Naive B cell (primary cell): ENCODE results near the gene STYXL2. TPM values are rescaled to one million over a fixed set of nuclear protein-coding genes. Genes with fewer than 3 reads are reported as not detected.

ENCODE experiments used
- ATAC-seq, 2 donors: fragments of 150-1000 bp; cut with Tn5 transposase; 2 replicates each; pipeline ENCODE4 v1.10.0; 2021; ENCODE audit warnings: low read depth in 2 of 2, mild to moderate bottlenecking in 2 of 2, moderate library complexity in 2 of 2
- DNase-seq: peaks from one replicate; pipeline ENCODE4 v3.0.0; 2022
- H3K27ac Mint-ChIP-seq, 6 donors: one replicate each; pipeline ENCODE4 v1.8.0; 2020 to 2022; ENCODE audit warnings: mild to moderate bottlenecking in 6 of 6, mixed read lengths in 6 of 6, moderate library complexity in 5 of 6, inconsistent platforms in 2 of 6
- H3K27me3 Mint-ChIP-seq, 3 donors: one replicate each; pipeline ENCODE4 v1.8.0; 2021 to 2022; ENCODE audit warnings: mixed read lengths in 3 of 3, mild to moderate bottlenecking in 1 of 3
- H3K36me3 Mint-ChIP-seq, 2 donors: one replicate each; pipeline ENCODE4 v1.8.0; 2020 to 2022; ENCODE audit warnings: mixed read lengths in 2 of 2, inconsistent platforms in 1 of 2, mild to moderate bottlenecking in 1 of 2
- H3K4me1 Mint-ChIP-seq, 3 donors: one replicate each; pipeline ENCODE4 v1.8.0; 2020 to 2022; ENCODE audit warnings: mixed read lengths in 3 of 3, inconsistent platforms in 1 of 3, mild to moderate bottlenecking in 1 of 3, moderate library complexity in 1 of 3
- H3K4me3 Mint-ChIP-seq, 8 donors: one replicate each; pipeline ENCODE4 v1.8.0; 2020 to 2022; ENCODE audit warnings: mild to moderate bottlenecking in 8 of 8, mixed read lengths in 8 of 8, moderate library complexity in 8 of 8, inconsistent platforms in 2 of 8
- H3K9me3 Mint-ChIP-seq, 7 donors: one replicate each; pipeline ENCODE4 v1.8.0; 2020 to 2022; ENCODE audit warnings: mixed read lengths in 7 of 7, mild to moderate bottlenecking in 5 of 7, inconsistent platforms in 2 of 7, moderate library complexity in 1 of 7
- polyA plus RNA-seq, 6 donors: library from polyadenylated mRNA; unstranded; fragments of 300-500 nt; fragmentation: Illumina TruSeq; gene quantifications; one replicate each; pipeline ENCODE4 v1.2.3, GENCODE V29; 2021; ENCODE audit warnings: low read depth in 6 of 6

Gene STYXL2
- polyA plus RNA-seq, 6 donors from 2014 or later, result not detected

DNA sequence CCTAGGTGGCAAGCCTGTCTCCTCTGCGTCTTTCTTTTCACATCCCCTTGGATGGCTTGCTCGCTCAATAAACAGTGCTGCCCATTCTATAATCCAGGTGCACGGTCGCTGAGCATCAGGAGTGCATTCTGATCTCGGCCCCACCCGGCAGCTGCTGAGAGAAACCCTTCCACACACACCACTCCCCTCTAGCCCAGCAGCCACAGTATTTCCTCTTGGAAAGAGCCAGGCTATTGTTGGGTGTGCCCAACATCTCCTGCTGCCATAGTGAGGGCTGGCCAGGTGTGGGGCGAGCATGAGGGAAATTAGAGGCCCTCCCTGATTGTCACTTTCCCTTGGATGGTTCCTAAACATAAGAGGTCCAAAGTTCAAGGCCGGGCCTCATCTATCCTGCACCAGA is 28.4 kb upstream of the STYXL2 start:
- H3K27me3 Mint-ChIP-seq, result peaks cover 3 to 18% (median 9%) of the 10 kb centered on the region in 3 donors
- no peaks in the 10 kb centered on the region for H3K4me1 Mint-ChIP-seq
- H3K9me3 Mint-ChIP-seq, result no peaks in the 10 kb centered on the region
- no peak overlapping the region for H3K4me3 Mint-ChIP-seq
- no peak for ATAC-seq
- no peak for DNase-seq
- H3K27ac Mint-ChIP-seq, result no peak overlapping the region
- no peaks in the 10 kb centered on the region for H3K36me3 Mint-ChIP-seq

DNA sequence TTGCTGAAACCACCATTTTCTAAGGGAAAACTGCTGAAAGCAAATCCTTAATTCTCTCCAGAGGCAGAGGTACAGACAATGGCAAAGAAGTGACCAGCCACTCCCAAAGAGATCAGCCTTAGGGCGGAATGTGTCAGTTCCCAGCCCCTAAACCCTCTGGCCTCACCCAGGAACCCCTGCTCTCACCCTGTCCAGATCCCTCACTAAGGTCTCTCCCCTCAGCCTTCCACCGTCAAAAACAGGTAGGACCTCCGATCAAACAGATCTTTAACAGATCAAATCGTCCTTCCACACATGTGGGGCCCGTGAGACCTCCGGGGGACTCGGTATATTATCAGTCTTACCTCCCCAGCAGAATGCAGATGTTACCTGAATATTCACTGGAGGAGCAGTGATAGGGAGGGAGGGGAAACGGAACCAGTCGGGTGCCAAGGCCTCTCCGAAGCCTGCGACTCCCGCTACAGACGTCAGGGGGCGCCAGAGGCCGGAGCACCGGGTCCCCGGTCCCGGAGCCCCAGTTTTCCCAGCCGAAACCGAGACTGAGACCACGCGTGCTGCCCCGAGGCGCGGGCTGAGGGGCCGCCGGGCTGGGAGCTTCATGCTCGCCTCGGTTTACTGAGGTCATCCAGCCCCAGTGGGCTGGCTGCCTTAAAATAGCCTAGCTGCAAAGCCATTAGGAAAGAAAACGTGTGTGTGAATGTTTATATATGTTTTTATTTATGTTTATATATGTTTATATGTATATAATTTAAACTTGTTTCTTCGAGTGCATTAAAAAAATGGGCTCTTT is 27.3 kb upstream of the STYXL2 start:
- H3K36me3 Mint-ChIP-seq, result no peaks in the 10 kb centered on the region
- no peak overlapping the region for H3K27ac Mint-ChIP-seq
- peak; percentile 76 for DNase-seq
- ATAC-seq, result peak; percentile 86 to 93
- H3K9me3 Mint-ChIP-seq, result no peaks in the 10 kb centered on the region
- H3K27me3 Mint-ChIP-seq, result peaks cover 3 to 10% (median 9%) of the 10 kb centered on the region in 3 donors
- H3K4me1 Mint-ChIP-seq, result peaks cover 0 to 9% (median 4%) of the 10 kb centered on the region in 3 donors
- peak overlapping the region in 3 of 8 donors; percentile 7 to 46 (median 27) for H3K4me3 Mint-ChIP-seq

DNA sequence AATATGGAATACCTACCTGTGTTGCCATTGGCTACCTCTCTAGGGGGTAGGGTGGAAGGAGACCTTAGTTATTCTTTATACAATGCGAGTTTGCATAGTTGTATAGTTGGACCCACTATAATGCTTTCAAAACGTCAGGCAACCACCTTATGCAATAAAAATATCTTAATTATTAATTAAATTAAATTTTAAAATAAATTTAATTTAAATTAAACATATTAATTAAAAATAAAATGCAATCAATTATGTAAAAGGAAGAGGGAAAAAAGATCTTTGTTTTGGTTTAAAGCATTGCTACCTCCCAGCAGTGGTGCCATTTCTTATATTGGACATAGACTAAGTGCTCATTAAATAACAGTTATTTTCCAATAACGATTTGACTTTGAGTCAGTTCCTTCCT is 26.0 kb upstream of the STYXL2 start:
- H3K27me3 Mint-ChIP-seq, result peaks cover 3 to 10% (median 9%) of the 10 kb centered on the region in 3 donors
- no peaks in the 10 kb centered on the region for H3K9me3 Mint-ChIP-seq
- ATAC-seq, result no peak
- peaks cover 0 to 10% (median 4%) of the 10 kb centered on the region in 3 donors for H3K4me1 Mint-ChIP-seq
- no peak overlapping the region for H3K4me3 Mint-ChIP-seq
- DNase-seq, result no peak
- no peak overlapping the region for H3K27ac Mint-ChIP-seq
- no peaks in the 10 kb centered on the region for H3K36me3 Mint-ChIP-seq

DNA sequence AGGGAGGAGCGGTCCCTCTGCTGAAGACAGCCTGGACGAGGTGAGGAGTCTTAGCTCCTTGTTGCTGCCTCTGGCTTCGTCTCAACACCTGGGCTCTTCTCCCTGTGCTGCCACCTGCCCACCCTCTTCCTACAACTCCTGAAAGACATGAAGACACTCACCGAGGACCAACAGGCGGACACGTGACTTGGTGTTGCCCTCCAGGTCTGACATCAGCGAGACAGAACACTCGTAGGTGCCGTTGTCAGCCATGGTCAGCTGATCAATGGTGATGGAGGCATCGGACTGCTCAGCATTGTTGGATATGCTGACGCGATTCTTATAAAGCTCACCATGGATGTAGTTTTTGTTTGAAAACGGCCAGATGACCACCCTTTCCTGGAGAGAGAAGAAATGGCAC is 25.1 kb upstream of the STYXL2 start:
- no peak overlapping the region for H3K4me3 Mint-ChIP-seq
- DNase-seq, result no peak

DNA sequence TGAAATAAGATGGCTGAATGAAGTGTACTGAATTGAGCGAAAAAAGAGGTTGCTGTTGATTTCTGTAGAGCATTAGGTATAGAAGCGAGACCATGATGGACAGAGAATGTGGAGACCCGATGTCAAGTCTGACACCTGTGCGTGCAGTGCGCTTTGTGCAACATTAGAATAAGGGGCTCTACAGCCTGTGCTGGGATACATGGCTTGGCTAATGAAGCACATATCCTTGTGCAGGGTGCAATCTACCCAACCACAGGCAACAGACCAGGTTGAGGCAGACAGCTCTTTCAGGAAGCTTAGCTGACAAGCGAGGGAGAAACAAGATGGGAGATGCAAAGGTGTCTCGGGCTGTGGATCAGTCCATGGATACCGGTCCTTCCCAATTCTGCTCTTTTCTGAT is 22.6 kb upstream of the STYXL2 start:
- ATAC-seq (peak; percentile 30 to 51), DNase-seq (no peak)
- Mint-ChIP-seq H3K27ac (peak overlapping the region in 1 of 6 donors; percentile 49), H3K4me1 (peaks cover 0 to 14% (median 12%) of the 10 kb centered on the region in 3 donors), H3K27me3 (peaks cover 0 to 20% (median 16%) of the 10 kb centered on the region in 3 donors), H3K9me3 (no peaks in the 10 kb centered on the region), H3K4me3 (no peak overlapping the region), H3K36me3 (no peaks in the 10 kb centered on the region)

More for the DNA sequence above, 25.1 kb upstream of the STYXL2 start:
- ATAC-seq, result no peak
- peaks cover 0 to 10% (median 4%) of the 10 kb centered on the region in 3 donors for H3K4me1 Mint-ChIP-seq
- H3K9me3 Mint-ChIP-seq, result no peaks in the 10 kb centered on the region
- H3K27me3 Mint-ChIP-seq, result peaks cover 3 to 10% (median 9%) of the 10 kb centered on the region in 3 donors
- H3K27ac Mint-ChIP-seq, result peak overlapping the region in 1 of 6 donors; percentile 54
- H3K36me3 Mint-ChIP-seq, result no peaks in the 10 kb centered on the region

DNA sequence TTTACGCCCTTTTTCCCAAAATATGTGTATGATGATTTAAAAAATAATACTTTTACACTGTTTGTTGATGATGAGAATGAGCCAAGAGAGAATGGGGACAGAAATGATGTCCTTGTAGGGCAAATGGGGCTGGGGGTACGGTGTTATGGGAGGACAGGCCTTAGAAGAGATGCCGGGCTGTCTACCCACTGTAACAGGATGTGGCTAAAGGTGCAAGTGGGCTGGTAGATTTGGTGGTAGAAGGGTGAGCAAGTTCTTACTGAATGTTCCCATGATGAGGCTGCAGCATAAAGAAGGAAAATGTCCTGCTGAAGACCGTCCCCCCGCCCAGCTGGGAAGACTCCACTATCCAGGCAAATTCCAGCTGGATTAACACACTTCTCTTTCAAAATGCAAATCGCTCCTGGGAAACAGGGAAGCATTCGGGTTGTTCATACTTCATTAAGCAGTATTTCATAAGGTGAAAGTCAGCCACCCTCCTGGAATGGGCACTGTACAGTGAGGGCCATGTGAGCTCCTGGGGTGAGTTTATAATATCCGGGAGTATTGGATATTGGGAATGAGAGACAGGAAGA is 17.7 kb upstream of the STYXL2 start:
- Mint-ChIP-seq H3K27me3 (peaks cover 13 to 32% (median 22%) of the 10 kb centered on the region in 3 donors), H3K4me3 (no peak overlapping the region), H3K36me3 (peaks cover 6 to 13% of the 10 kb centered on the region in 2 donors), H3K9me3 (no peaks in the 10 kb centered on the region), H3K4me1 (peaks cover 0 to 9% (median 8%) of the 10 kb centered on the region in 3 donors), H3K27ac (peak overlapping the region in 1 of 6 donors; percentile 79)
- ATAC-seq (no peak), DNase-seq (no peak)

DNA sequence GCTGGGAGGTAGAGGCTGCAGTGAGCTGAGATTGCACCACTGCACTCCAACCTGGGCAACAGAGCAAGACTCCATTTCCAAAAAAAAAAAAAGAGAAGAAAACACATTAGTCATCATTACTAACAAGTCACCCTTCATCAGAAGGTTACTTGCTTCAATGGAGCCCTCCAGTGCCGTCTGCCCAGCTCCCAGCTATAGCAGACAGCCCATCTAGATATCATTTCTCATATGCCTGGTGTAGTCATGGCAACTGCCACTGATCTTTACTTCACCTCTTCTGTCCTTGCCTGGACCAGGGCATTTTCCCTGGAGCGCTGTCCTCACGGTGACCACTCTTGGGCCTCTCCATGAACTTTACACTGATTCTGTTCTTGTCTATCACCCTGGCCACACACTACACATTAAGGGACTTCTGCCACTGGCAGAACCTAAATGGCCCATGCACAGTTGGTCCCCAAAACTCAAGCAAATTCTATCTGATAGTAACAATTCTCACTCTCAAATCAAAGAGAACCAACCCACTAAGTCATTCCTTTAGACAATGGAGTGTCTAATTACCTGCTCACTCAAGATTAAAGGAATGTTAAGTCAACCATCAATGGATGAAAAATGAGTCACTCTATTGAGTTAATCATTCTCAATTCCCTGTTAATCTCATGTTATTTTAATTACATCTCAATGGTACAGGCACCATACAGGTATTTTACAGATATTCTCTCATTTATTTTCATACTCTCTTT is 16.6 kb upstream of the STYXL2 start:
- Mint-ChIP-seq H3K27ac (no peak overlapping the region), H3K4me1 (peaks cover 1 to 8% (median 4%) of the 10 kb centered on the region in 3 donors), H3K27me3 (peaks cover 16 to 33% (median 22%) of the 10 kb centered on the region in 3 donors), H3K9me3 (no peaks in the 10 kb centered on the region), H3K4me3 (no peak overlapping the region), H3K36me3 (peaks cover 6 to 14% of the 10 kb centered on the region in 2 donors)
- no peak for ATAC-seq
- no peak for DNase-seq

DNA sequence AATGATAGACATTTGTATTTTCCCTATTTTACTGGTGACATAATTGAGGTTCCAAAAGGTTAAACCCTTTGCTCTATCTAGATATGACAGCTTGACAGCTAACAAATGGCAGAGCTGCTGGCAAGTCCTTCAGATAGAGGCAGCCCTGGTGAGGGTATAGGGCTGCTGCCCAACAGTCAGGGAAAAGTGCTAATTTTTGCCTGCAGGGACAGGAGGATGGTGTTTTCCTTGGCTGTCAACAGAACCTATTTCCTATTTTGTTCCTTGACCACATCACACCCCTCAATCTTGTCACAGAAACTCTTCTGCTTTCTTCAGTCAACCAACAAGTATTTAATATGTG is 16.0 kb upstream of the STYXL2 start:
- H3K27me3 Mint-ChIP-seq, result peaks cover 17 to 33% (median 22%) of the 10 kb centered on the region in 3 donors
- peaks cover 6 to 14% of the 10 kb centered on the region in 2 donors for H3K36me3 Mint-ChIP-seq
- H3K4me1 Mint-ChIP-seq, result peaks cover 4 to 8% (median 6%) of the 10 kb centered on the region in 3 donors
- H3K9me3 Mint-ChIP-seq, result no peaks in the 10 kb centered on the region
- ATAC-seq, result no peak
- DNase-seq, result no peak
- no peak overlapping the region for H3K27ac Mint-ChIP-seq
- H3K4me3 Mint-ChIP-seq, result no peak overlapping the region

DNA sequence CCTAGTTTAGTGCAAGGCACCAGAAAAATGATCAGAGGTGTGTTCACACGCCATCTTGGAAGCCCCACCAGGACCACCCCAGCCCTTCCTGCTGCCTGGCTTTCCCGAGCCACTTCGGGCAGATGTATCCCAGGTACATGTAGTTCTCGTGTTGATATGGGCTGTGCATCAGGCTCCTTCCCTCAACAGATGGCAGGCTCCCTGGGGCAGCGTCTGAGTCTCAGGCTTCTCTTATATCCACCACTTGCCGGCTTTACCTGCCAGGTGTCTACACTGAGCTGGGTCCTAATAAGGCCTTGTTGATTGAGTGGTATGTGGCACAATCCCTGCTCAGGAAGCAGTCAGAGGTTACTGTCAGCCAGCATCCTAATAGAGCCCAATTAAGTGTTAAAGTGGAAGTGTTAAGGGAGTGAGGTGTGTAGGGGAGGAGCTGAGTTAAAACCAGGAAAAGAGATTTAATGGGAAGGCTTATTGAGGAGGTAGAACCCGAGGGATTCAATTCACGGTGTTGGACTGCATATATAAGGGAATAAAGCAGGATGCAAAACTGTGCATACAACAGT is 12.2 kb upstream of the STYXL2 start:
- ATAC-seq (no peak), DNase-seq (no peak)
- Mint-ChIP-seq H3K4me1 (peaks cover 0 to 6% (median 0%) of the 10 kb centered on the region in 3 donors), H3K27ac (peak overlapping the region in 1 of 6 donors; percentile 31), H3K36me3 (peaks cover 6 to 14% of the 10 kb centered on the region in 2 donors), H3K27me3 (peaks cover 0 to 17% (median 16%) of the 10 kb centered on the region in 3 donors), H3K4me3 (no peak overlapping the region), H3K9me3 (no peaks in the 10 kb centered on the region)

DNA sequence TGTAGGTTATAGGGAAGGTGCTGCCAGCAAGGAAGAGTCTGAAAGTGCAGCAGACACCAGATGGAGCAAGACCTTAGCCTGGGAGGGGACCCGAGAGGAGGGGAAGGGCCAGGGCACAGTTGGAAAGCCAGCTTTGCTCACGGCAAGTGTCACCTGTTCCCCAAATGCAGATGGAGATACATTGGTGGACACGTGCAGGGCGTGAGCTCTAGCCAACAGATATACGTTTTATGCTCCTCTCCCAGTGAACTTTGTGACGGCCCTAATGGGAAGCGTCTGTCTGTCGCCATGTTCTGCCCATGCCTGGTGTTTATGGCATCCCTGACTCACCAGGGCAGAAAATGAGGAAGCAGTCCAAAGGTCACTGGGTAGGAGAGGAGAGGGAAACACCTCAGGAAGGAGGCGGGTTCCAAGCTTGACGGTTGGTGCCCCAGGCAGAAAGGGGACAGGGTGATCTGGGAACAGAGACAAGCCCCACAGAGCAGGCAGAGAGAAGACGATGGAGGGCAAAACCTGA is 11.3 kb upstream of the STYXL2 start:
- Mint-ChIP-seq H3K4me3 (no peak overlapping the region), H3K9me3 (no peaks in the 10 kb centered on the region), H3K4me1 (peaks cover 0 to 6% (median 0%) of the 10 kb centered on the region in 3 donors), H3K27me3 (peaks cover 0 to 16% (median 13%) of the 10 kb centered on the region in 3 donors), H3K27ac (peak overlapping the region in 1 of 6 donors; percentile 69), H3K36me3 (peaks cover 6 to 14% of the 10 kb centered on the region in 2 donors)
- ATAC-seq, result no peak
- DNase-seq, result no peak

DNA sequence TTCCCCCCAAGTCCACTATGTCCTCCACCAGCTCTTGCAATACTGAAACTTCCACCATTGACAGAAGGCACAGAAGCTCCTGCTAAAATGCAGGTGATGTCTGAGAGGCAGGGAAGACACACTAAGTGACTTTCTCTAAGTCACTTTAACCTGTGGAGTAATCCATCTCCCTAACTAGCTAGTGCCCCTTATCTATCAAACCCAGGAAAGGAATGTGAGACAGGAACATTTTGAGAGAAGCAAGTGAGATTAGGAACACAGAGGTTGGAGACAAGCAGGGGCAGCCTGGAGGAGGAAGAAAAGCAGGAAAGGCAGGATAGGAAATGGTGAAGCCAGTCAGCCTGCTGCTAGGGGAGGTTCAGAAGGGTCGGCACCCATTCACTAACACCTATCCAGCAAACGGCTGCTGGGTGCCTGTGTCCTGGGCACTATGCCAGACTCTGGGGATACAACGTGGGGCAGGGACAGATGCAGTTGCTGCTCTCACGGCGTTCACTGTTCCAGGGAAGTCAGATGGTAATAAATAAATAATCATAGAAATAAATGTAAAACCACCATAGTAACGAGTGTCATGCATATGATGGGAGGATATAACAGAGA is 10.7 kb upstream of the STYXL2 start:
- peaks cover 6 to 14% of the 10 kb centered on the region in 2 donors for H3K36me3 Mint-ChIP-seq
- DNase-seq (no peak), ATAC-seq (no peak)
- no peak overlapping the region for H3K4me3 Mint-ChIP-seq
- peaks cover 0 to 16% (median 13%) of the 10 kb centered on the region in 3 donors for H3K27me3 Mint-ChIP-seq
- no peak overlapping the region for H3K27ac Mint-ChIP-seq
- H3K9me3 Mint-ChIP-seq, result no peaks in the 10 kb centered on the region
- peaks cover 0 to 6% (median 0%) of the 10 kb centered on the region in 3 donors for H3K4me1 Mint-ChIP-seq

DNA sequence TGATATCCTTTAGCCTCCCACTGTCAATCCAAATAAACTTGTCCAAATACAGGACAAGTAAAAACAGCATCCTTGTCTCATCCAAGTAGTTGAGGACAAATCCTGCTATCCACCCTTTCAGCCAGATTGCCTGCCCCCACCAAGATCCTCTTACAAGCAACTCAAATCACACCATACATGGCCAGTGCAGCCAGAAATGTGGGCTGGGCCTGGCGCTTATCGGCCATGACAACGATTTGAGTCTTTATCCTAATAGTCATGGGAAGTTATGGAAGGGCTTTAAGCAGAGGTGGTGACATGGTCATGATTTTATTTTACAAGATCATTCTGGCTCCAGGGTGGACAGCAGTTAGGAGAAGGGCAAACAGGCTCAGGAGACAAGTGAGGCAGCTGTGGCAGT is 10.0 kb upstream of the STYXL2 start:
- no peak for ATAC-seq
- Mint-ChIP-seq H3K9me3 (no peaks in the 10 kb centered on the region), H3K27ac (no peak overlapping the region), H3K4me3 (no peak overlapping the region), H3K27me3 (peaks cover 0 to 16% (median 13%) of the 10 kb centered on the region in 3 donors), H3K36me3 (peaks cover 6 to 14% of the 10 kb centered on the region in 2 donors), H3K4me1 (peaks cover 0 to 6% (median 0%) of the 10 kb centered on the region in 3 donors)
- DNase-seq, result no peak
